GM19372 (cell line): Measurements from ENCODE around the gene LRRC59.

Experiments used
- ATAC-seq: cut with Tn5 transposase; IDR thresholded peaks from one replicate; pipeline ENCODE4 v1.9.1; 2021; ENCODE audit warnings: mild to moderate bottlenecking, low read depth, moderate library complexity; ENCODE audit not compliant: unreplicated experiment

The LRRC59 gene

GRCh38 chr17:50363217-50364060 is 33.9 kb downstream of the LRRC59 start:
- ATAC-seq, result no peak

- no peak for ATAC-seq
These were observed 34.7 kb downstream of the LRRC59 start for GRCh38 chr17:50362661-50363060.

- no peak for ATAC-seq
These were observed 35.5 kb downstream of the LRRC59 start for GRCh38 chr17:50361561-50362480.

GRCh38 chr17:50360486-50361115 is 36.7 kb downstream of the LRRC59 start:
- no peak for ATAC-seq

- no peak for ATAC-seq
These were observed 37.3 kb downstream of the LRRC59 start for GRCh38 chr17:50359998-50360461.

- no peak for ATAC-seq
These were observed 38.2 kb downstream of the LRRC59 start for GRCh38 chr17:50359005-50359699.

GRCh38 chr17:50358177-50358576 is 39.1 kb downstream of the LRRC59 start:
- ATAC-seq, result no peak

GRCh38 chr17:50356892-50357510 is 40.3 kb downstream of the LRRC59 start:
- ATAC-seq, result no peak

- ATAC-seq, result no peak
These were observed 40.9 kb downstream of the LRRC59 start for GRCh38 chr17:50356418-50356817.

- no peak for ATAC-seq
These were observed 41.5 kb downstream of the LRRC59 start for GRCh38 chr17:50355701-50356341.

- no peak for ATAC-seq
These were observed 42.0 kb downstream of the LRRC59 start for GRCh38 chr17:50355336-50355700.

GRCh38 chr17:50354776-50355175 is 42.5 kb downstream of the LRRC59 start:
- ATAC-seq, result no peak

- ATAC-seq, result no peak
These were observed 43.1 kb downstream of the LRRC59 start for GRCh38 chr17:50354198-50354597.

GRCh38 chr17:50353600-50354195 is 43.6 kb downstream of the LRRC59 start:
- no peak for ATAC-seq

GRCh38 chr17:50352693-50353599 is 44.4 kb downstream of the LRRC59 start:
- ATAC-seq, result no peak

- no peak for ATAC-seq
These were observed 45.1 kb downstream of the LRRC59 start for GRCh38 chr17:50352072-50352692.

- no peak for ATAC-seq
These were observed 46.6 kb downstream of the LRRC59 start for GRCh38 chr17:50350733-50351132.

GRCh38 chr17:50349243-50349600 is 48.1 kb downstream of the LRRC59 start:
- no peak for ATAC-seq
